Fibroblast of lung (primary cell): ENCODE data around the gene CAMTA1.

Experiments
- CTCF ChIP-seq, 2 donors: IDR thresholded peaks in 1 of 2; conservative IDR thresholded peaks in 1 of 2; 1 replicate in 1 of 2; 2 replicates in 1 of 2; pipeline ENCODE4 v1.5.1; 2011 to 2012; ENCODE audit warnings: low read length in 2 of 2, control low read depth in 1 of 2, inconsistent platforms in 1 of 2, low read depth in 1 of 2, mild to moderate bottlenecking in 1 of 2
- EZH2 ChIP-seq: IDR thresholded peaks from 2 replicates; pipeline ENCODE4 v1.5.1; 2012; ENCODE audit warnings: low read length, control low read depth, mild to moderate bottlenecking; ENCODE audit errors: missing control alignments

- TF ChIP-seq CTCF (conservative IDR thresholded peaks at IDR 0.05 in 1 of 2, IDR thresholded peaks at IDR 0.05 in 1 of 2; ENCODE audit: low read depth in 1 of 2, low read length in 2 of 2) (no peak), EZH2 (no peak)
These were observed 941.4 kb downstream of the CAMTA1 start for GRCh38 chr1:7726623-7727022.
